A673 (cell line): ENCODE measurements around the gene ZNF614. TPM values are rescaled to one million over a fixed set of nuclear protein-coding genes. Genes with fewer than 3 reads are reported as not detected.
"Not testable (repeated sequence)": the region's sequence is repeated elsewhere in the genome, so short reads cannot be mapped to it uniquely, and the experiment has no call there.

Experiments used
- BruUV-seq: library from RNA; stranded (reverse); fragments of 400-500 nt; replicated peaks from 2 replicates; lab custom pipeline; 2021; lab: Mats Ljungman, UMichigan
- CTCF ChIA-PET: fragments of 300-600 bp; sonication (Branson Sonifier 250); formaldehyde crosslinking; loops from one replicate; lab custom pipeline; 2022; ENCODE audit warnings: antibody characterized with exemption; lab: Charles Lee
- POLR2A ChIA-PET: fragments of 300-600 bp; sonication (Branson Sonifier 250); formaldehyde crosslinking; loops from one replicate; lab custom pipeline; 2022; ENCODE audit warnings: antibody characterized with exemption; ENCODE audit not compliant: low non-redundant PET; lab: Charles Lee
- DNase-seq: peaks from one replicate; pipeline ENCODE4 v3.0.0-alpha.2; 2015; ENCODE audit warnings: low spot score
- H3K27ac ChIP-seq: fragments of 200-600 bp; sonication (generic); 2 replicates; pipeline ENCODE4 v1.5.1; 2016; ENCODE audit warnings: mixed run types, low read depth, mild to moderate bottlenecking, mixed read lengths, antibody characterized with exemption, low read length; ENCODE audit not compliant: poor library complexity, severe bottlenecking
- H3K27me3 ChIP-seq: fragments of 200-600 bp; sonication (generic); replicated peaks from 2 replicates; pipeline ENCODE4 v1.6.1; 2017; ENCODE audit warnings: mixed run types, low read depth, mild to moderate bottlenecking, mixed read lengths, antibody characterized with exemption, low read length; ENCODE audit not compliant: insufficient read depth, poor library complexity
- H3K36me3 ChIP-seq: fragments of 200-600 bp; sonication (generic); 2 replicates; pipeline ENCODE4 v1.6.1; 2016; ENCODE audit warnings: mixed run types, mild to moderate bottlenecking, mixed read lengths, antibody characterized with exemption, low read length; ENCODE audit not compliant: insufficient read depth, poor library complexity, severe bottlenecking
- H3K4me1 ChIP-seq: fragments of 200-600 bp; sonication (generic); 2 replicates; pipeline ENCODE4 v1.6.1; 2017; ENCODE audit warnings: mixed run types, mild to moderate bottlenecking, mixed read lengths, antibody characterized with exemption, low read length; ENCODE audit not compliant: insufficient read depth, poor library complexity, severe bottlenecking
- H3K4me3 ChIP-seq: fragments of 200-600 bp; sonication (generic); 2 replicates; pipeline ENCODE4 v1.5.1; 2016; ENCODE audit warnings: low read depth, mixed run types, mild to moderate bottlenecking, mixed read lengths, low read length; ENCODE audit not compliant: poor library complexity, severe bottlenecking
- H3K9me3 ChIP-seq: fragments of 200-600 bp; sonication (generic); 2 replicates; pipeline ENCODE4 v1.6.1; 2016; ENCODE audit warnings: mixed run types, low read depth, mild to moderate bottlenecking, mixed read lengths, antibody characterized with exemption, low read length; ENCODE audit not compliant: poor library complexity, severe bottlenecking
- EZH2 ChIP-seq: fragments of 200-600 bp; sonication (generic); IDR thresholded peaks from 2 replicates; pipeline ENCODE4 v1.6.1; 2017; ENCODE audit warnings: borderline replicate concordance, low read depth, mild to moderate bottlenecking, mixed read lengths, antibody characterized with exemption, low read length; ENCODE audit not compliant: poor library complexity, severe bottlenecking
- intact Hi-C: fragments of 100-400 bp; cut with micrococcal nuclease; formaldehyde crosslinking; loops from one replicate; pipeline ENCODE4 v1.10.0; 2022; ENCODE audit not compliant: unreplicated experiment
- total RNA-seq: library from RNA; stranded (reverse); gene quantifications from 2 replicates; pipeline ENCODE4 v1.2.3, GENCODE V29; 2021
- TF ChIP-seq, protein P1 (sequence below): fragments of 300-800, 200-600 bp; sonication (generic); conservative IDR thresholded peaks from 2 replicates; pipeline ENCODE4 v1.5.1; 2017; ENCODE audit warnings: low read depth, mild to moderate bottlenecking, antibody characterized with exemption, low read length, moderate library complexity, mixed read lengths

ZNF614 gene
- total RNA-seq, 1 experiment from 2014 or later = 12.5 TPM

DNA sequence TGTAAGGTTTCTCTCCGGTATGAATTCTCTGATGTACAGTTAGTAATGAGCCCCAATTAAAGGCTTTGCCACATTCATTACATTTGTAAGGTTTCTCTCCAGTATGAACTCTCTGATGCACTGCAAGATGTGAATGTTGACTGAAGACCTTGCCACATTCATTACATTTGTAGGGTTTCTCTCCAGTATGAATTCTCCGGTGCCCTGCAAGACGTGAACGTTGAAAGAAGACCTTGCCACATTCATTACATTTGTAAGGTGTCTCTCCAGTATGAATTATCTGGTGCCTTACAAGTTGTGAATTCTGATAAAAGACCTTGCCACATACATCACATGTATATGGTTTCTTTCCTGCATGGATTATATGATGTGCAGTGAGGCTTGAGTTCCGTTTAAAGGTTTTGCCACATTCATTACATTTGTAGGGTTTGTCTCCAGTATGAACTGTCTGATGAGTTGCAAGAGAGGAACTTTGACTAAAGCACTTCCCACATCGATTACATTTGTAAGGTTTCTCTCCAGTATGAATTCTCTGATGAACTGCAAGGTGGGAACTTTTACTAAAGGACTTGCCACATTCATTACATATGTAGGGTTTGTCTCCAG lies 38.2 kb upstream of the ZNF614 start:
- Histone ChIP-seq H3K27me3 (no peaks in the 10 kb centered on the region), H3K4me3 (no peak overlapping the region), H3K36me3 (peaks cover 41% of the 10 kb centered on the region), H3K4me1 (no peaks in the 10 kb centered on the region), H3K27ac (no peak overlapping the region), H3K9me3 (peaks cover 81% of the 10 kb centered on the region)
- BruUV-seq = no TSS peak
- no peak for DNase-seq
- intact Hi-C loops = no loop called here
- no peak for TF ChIP-seq EZH2
- TF ChIP-seq, protein P1, sequence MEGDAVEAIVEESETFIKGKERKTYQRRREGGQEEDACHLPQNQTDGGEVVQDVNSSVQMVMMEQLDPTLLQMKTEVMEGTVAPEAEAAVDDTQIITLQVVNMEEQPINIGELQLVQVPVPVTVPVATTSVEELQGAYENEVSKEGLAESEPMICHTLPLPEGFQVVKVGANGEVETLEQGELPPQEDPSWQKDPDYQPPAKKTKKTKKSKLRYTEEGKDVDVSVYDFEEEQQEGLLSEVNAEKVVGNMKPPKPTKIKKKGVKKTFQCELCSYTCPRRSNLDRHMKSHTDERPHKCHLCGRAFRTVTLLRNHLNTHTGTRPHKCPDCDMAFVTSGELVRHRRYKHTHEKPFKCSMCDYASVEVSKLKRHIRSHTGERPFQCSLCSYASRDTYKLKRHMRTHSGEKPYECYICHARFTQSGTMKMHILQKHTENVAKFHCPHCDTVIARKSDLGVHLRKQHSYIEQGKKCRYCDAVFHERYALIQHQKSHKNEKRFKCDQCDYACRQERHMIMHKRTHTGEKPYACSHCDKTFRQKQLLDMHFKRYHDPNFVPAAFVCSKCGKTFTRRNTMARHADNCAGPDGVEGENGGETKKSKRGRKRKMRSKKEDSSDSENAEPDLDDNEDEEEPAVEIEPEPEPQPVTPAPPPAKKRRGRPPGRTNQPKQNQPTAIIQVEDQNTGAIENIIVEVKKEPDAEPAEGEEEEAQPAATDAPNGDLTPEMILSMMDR = no peak
- CTCF ChIA-PET = no interaction called here
- POLR2A ChIA-PET = no interaction called here

DNA sequence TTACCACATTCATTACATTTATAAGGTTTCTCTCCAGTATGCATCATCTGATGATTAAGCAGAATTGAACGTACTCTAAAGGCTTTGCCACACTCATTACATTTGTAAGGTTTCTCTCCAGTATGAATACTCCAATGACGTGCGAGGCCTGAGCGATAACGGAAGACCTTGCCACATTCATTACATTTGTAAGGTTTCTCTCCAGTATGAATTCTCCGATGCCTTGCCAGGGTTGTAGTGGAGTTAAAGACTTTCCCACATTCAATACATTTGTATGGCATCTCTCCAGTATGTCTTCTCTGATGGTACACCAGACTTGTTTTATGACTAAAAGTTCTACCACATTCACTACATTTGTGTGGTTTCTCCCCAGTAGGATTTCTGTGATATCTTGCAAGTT lies 37.2 kb upstream of the ZNF614 start:
- H3K4me1 ChIP-seq = no peaks in the 10 kb centered on the region
- peaks cover 77% of the 10 kb centered on the region for H3K9me3 ChIP-seq
- TF ChIP-seq, protein P1 = no peak
- TF ChIP-seq EZH2 = no peak
- no peak overlapping the region for H3K27ac ChIP-seq
- no peaks in the 10 kb centered on the region for H3K27me3 ChIP-seq
- BruUV-seq = no TSS peak
- peaks cover 34% of the 10 kb centered on the region for H3K36me3 ChIP-seq
- no peak overlapping the region for H3K4me3 ChIP-seq
- no peak for DNase-seq
- POLR2A ChIA-PET = no interaction called here
- CTCF ChIA-PET = no interaction called here
- intact Hi-C loops = no loop called here

DNA sequence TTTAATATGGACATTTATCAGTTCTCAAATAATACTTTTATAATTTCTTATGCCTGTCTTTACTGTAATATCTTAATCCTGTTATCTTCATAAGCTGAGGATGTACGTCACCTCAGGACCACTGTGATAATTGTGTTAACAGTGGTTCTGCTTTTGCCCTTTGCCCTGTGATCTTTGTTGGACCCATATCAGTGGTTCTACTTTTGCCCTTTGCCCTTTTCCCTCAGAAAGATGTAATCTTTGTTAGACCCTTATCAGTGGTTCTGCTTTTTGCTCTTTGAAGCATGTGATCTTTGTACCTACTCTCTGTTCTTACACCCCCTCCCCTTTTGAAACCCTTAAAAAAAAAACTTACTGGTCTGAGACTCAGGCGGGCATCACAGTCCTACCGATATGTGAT lies 28.3 kb upstream of the ZNF614 start:
- H3K36me3 ChIP-seq, DNase-seq, H3K4me3 ChIP-seq, BruUV-seq, intact Hi-C loops, H3K27me3 ChIP-seq, POLR2A ChIA-PET, H3K4me1 ChIP-seq, H3K27ac ChIP-seq, CTCF ChIA-PET: not testable (repeated sequence)
- H3K9me3 ChIP-seq = peaks cover 28% of the 10 kb centered on the region

DNA sequence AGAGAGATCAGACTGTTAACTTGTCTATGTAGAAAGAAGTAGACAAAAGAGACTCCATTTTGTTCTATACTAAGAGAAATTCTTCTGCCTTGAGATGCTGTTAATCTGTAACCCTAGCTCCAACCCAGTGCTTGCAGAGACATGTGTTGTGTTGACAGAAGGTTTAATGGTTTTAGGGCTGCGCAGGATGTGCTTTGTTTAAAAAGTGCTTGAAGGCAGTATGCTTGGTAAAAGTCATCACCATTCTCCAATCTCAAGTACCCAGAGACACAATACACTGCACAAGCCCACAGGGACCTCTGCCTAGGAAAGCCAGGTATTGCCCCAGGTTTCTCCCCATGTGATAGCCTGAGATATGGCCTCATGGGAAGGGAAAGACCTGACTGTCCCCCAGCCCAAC lies 23.6 kb upstream of the ZNF614 start:
- BruUV-seq, intact Hi-C loops, H3K27ac ChIP-seq, H3K4me3 ChIP-seq, H3K36me3 ChIP-seq, POLR2A ChIA-PET, H3K4me1 ChIP-seq, H3K27me3 ChIP-seq, DNase-seq, CTCF ChIA-PET: not testable (repeated sequence)
- H3K9me3 ChIP-seq = peaks cover 26% of the 10 kb centered on the region
